DMS114 treated with DMSO at 0.1 percent for 48 hours (cell line): Measurements from ENCODE around the gene RASSF4.

Experiments
- DNase-seq: peaks from one replicate; lab custom pipeline; 2025; ENCODE audit not compliant: unreplicated experiment; lab: John Stamatoyannopoulos, UW

RASSF4 gene

GRCh38 chr10:44961931-44962750, 2.5 kb downstream of the RASSF4 start:
- DNase-seq = no peak

- DNase-seq = no peak
These were observed 3.5 kb downstream of the RASSF4 start for GRCh38 chr10:44962870-44963738.

GRCh38 chr10:44963772-44964633, 4.4 kb downstream of the RASSF4 start:
- no peak for DNase-seq

DNA sequence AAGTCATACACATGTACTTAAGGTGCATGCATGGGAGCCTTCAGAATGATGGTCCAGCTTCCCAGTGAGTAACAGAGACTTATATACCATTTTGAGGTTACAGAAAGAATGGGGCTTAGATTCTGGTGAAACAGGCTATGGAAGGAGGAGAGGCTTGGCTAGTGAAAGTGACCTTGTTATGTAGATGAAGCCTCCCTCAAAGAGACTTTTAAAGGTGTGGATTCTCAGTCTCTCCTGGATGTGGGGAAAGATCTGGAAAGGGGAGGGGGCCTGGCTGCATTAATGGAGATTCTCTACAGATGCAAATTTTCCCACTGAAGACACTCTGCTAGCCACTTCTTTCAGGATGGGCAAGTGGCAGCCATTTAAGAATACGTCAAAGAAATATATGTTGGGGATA, 5.5 kb downstream of the RASSF4 start:
- DNase-seq = no peak

DNA sequence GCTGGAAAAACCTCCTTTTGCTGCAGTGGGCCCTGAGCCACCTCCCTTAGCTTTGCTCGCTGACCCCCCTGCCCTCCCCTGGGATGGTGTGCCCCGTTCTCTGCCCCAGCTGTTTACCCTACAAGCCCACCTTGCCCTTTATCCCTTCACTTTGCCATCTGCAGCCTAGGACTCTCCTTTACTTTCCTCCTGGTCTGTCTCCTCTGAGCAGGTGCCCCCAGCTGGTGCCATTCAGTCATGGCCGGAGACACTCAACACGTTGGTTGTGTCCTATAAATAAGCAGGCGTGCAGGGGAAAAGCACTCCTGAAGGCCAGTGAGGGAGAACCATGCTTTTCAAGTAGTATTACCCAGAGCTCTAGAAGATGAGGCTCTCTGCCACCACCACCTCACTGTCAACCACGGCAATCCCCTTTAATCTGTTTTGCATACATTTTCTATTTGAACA, 6.1 kb downstream of the RASSF4 start:
- no peak for DNase-seq

DNA sequence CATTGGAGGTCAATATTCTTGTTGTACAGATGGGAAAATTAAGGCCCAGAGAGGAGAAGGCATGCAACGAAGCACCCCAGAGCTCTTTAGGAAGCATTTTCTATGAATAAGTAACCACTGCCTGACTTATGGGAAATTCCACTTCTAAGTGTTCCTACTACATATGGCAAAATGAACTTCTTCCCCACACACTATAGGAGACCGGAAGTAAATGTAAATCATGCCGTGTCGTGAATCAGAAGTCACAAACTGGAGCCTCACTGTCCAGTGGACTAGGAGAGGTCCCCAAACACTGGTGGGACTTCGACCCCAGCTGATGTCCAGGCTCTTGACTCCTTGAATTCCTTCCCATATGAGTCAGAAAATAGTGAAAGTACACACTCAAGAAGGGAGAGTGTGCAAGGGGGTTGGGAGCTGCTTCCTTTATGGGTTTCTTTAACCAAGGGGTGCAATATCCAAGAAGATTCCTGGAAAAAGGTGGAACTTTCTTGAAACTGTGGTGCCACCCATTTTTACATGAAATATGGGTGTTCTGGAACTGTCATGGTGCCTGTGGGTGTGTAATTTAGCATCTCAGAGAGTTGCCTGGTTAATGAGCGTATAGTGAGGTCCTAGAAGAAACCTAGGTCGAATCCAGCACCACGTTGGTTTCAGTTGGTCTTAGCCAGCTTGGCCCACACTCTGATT, 6.7 kb downstream of the RASSF4 start:
- DNase-seq = no peak

GRCh38 chr10:44966816-44967509, 7.4 kb downstream of the RASSF4 start:
- no peak for DNase-seq

GRCh38 chr10:44967616-44968015, 8.0 kb downstream of the RASSF4 start:
- DNase-seq = no peak

- DNase-seq = no peak
These were observed 8.5 kb downstream of the RASSF4 start for GRCh38 chr10:44968091-44968490.

DNA sequence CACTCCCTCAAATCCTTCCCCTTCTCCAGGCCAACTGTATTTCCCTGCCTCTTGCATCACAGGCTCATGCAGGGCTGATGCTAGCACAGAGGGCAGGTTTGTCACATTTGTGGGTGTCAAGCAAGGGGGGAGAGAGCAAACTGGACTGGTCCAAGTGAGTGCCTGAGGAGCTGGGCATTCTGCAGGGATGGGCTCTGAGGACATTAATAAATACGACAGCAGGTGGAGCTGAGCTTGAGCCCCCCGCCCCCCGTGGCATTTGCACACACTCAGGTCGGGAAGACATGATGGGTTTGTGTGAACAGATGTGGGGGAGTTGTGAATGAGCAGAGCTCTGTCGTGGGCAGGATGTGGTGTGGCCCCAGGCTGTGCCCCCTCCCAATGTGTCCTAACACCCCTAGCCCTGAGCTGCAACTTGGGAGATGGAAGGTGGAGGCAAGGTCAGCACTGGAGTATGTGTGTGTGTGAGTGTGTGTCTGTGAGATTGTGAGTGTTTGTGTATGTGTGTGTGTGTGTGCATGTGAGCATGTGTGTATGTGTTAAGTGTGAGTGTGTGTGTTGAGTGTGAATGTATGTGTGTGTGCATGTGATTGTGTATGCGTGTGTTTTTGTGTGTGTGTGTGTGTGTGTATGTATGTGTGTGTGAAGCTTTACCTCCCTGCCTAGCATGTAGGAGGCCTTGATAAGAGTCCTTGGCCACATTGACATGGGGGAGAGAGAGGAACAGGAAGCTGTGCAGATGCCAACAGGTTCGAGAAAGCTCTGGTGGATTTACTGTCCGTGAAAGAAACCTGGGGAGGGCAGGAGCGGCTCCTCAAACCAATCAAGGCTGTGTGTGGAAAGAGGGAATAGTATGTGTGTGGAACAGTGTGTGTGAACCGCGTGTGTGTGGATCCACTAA, 9.1 kb downstream of the RASSF4 start:
- DNase-seq = no peak

- no peak for DNase-seq
These were observed 10.3 kb downstream of the RASSF4 start for GRCh38 chr10:44969854-44970253.

- DNase-seq = no peak
These were observed 11.3 kb downstream of the RASSF4 start for GRCh38 chr10:44970812-44971395.

GRCh38 chr10:44971434-44971833, 11.8 kb downstream of the RASSF4 start:
- no peak for DNase-seq

DNA sequence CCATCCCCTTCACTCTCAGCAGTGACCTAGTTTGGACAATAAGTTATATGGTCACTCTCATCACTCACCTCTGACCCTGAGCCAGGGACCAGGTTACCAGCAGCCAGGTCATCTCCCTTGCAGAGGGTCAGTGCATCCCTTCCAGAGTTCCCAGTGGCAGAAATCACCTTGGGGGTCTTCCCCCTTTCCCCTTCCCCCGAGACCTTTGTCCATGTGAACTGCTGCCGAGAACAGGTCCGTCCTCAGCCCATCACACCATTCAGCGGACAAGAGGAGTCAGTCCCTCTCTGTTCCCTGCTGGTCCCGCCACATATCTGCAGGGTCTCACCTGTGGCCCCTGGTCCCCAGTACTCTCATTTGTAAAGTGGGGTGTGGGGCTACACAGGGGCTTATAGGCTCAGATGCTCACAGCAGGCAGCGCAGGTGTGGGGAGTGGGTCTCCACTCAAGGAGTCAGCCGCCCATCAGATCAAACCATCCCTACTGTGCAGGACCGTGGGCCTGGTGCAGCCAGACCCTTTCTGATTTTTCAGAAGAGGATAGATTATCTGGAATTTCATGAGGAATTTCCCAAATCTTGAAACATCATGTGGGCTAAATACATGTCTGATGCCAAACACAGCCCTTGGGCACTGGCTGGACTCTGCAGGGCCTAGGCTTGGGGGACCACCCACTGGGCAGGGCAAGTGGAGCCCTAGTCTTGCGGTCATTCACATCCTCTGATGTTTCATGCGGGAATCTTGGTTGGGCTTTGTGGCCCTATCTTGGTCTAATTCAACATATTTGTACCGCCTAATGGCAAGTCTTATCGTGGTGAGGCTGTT, 12.5 kb downstream of the RASSF4 start:
- DNase-seq = no peak

DNA sequence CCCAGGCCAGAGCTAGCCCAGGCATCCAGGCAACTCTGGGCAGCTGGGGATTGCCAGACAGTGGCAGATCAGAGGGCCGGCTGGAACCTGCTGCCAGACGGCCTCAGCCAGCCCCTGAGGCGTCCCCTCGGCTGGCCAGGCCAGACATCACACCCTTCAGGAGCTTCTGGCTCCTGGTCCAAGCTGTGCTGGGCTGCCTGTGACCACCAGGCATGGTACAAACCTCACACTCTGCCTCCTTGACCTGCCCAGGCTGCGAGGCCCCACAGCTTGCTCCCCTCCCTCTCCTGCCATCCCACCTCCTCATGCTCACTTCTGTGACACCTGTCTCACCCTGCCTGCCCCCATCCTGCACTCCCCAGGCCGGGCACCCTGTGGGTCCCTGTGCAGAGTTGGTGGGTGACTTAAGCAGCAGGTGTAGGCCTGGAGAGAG, 13.3 kb downstream of the RASSF4 start:
- DNase-seq = no peak

DNA sequence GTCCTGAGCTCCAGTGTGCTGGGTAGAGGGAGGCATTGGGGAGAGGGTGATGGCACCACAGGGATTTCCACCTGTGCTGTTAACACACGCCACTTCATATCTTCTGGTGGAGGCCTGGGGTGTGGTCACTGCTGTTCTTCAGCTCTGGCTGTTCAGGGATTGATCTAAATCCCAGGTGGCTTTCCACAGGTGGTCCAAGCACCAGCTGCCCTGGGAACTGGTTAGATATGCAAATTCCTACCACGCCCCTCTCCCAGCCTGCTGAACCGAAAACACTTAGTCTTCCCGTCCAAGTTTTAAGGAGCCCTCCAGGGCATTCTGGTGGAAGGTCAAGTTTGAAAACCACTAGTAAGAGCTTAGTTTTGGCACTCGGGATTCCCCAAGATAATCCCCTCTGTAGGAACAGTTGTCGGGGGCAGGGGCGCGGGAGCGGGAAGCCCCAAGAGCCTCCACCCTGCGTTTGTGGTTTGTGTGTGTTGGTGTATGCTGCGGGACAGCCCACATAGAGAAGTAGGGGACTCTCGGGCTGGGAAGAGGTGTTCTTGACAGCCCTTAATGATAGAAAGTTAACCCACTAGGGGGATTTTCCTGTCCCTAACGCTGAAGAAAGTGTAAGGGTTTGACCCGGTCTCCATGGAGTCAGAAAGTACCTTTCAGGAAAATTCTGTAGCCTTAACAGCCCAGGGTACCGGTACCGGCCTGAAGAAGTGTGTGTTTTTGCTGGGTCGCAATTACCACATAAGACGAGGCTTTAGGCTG, 13.9 kb downstream of the RASSF4 start:
- DNase-seq = no peak

DNA sequence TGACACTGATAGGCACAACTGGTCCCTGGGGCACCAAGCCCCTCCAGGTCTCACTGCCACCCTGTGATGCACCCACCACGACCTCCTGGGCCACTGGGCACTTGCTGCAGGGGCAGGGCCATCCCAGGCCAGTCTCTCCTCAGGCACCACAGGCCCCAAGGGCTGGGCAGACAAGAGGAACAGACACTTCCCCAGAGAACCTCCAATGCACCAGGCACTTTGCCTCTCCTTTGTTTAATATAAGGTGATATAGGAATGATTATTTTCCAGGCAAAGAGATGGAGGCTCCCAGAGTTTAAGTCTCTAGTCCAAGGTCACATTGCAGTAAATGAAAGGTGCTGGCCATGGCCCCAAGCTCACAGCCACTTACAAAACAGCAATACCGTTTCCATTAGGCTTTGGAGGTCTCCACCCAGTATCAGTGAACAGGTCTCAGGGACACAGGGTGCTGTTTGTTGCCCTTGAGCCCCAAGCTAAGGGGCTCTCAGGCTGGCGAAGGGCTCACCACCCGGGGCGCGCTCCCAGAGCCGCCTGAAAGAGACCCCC, 14.6 kb downstream of the RASSF4 start:
- DNase-seq = no peak
